Hepatocyte (in vitro differentiated cells): ENCODE results near the gene CD226. TPM values are rescaled to one million over a fixed set of nuclear protein-coding genes. Genes with fewer than 3 reads are reported as not detected.
"Not testable (repeated sequence)": the region's sequence is repeated elsewhere in the genome, so short reads cannot be mapped to it uniquely, and the experiment has no call there.

Experiments
- DNase-seq: peaks from one replicate; pipeline ENCODE4 v3.0.0-alpha.2; 2016; ENCODE audit warnings: low spot score
- H2AFZ ChIP-seq: fragments of 200-600 bp; sonication (generic); 2 replicates; pipeline ENCODE4 v1.6.0; 2016; ENCODE audit warnings: antibody characterized with exemption, mild to moderate bottlenecking
- H3K27ac ChIP-seq: fragments of 200-600 bp; sonication (generic); 2 replicates; pipeline ENCODE4 v1.5.1; 2016; ENCODE audit warnings: mild to moderate bottlenecking
- H3K27me3 ChIP-seq: fragments of 200-600 bp; sonication (generic); 2 replicates; pipeline ENCODE4 v1.6.1; 2016
- H3K36me3 ChIP-seq: fragments of 200-600 bp; sonication (generic); replicated peaks from 2 replicates; pipeline ENCODE4 v1.5.1; 2016; ENCODE audit warnings: low read depth; ENCODE audit not compliant: insufficient read depth
- H3K4me1 ChIP-seq: fragments of 200-600 bp; sonication (generic); 2 replicates; pipeline ENCODE4 v1.5.1; 2016; ENCODE audit warnings: mild to moderate bottlenecking, moderate library complexity; ENCODE audit not compliant: insufficient read depth
- H3K4me2 ChIP-seq: fragments of 200-600 bp; sonication (generic); 2 replicates; pipeline ENCODE4 v1.6.0; 2016
- H3K4me3 ChIP-seq: fragments of 200-600 bp; sonication (generic); 2 replicates; pipeline ENCODE4 v1.5.1; 2016; ENCODE audit warnings: mild to moderate bottlenecking
- H3K79me2 ChIP-seq: fragments of 200-600 bp; sonication (generic); 2 replicates; pipeline ENCODE4 v1.6.0; 2017; ENCODE audit warnings: mild to moderate bottlenecking
- H3K9me2 ChIP-seq: fragments of 200-600 bp; sonication (generic); replicated peaks from 2 replicates; pipeline ENCODE4 v1.6.0; 2017; ENCODE audit warnings: mild to moderate bottlenecking; ENCODE audit not compliant: insufficient read depth
- H3K9me3 ChIP-seq: fragments of 200-600 bp; sonication (generic); 2 replicates; pipeline ENCODE4 v1.5.1; 2016; ENCODE audit warnings: low read depth, mild to moderate bottlenecking
- H4K20me1 ChIP-seq: fragments of 200-600 bp; sonication (generic); 2 replicates; pipeline ENCODE4 v1.6.0; 2016; ENCODE audit warnings: mild to moderate bottlenecking; ENCODE audit not compliant: insufficient read depth, poor library complexity, severe bottlenecking
- EZH2 ChIP-seq: fragments of 200-600 bp; sonication (generic); IDR thresholded peaks from 2 replicates; pipeline ENCODE4 v1.6.1; 2016; ENCODE audit warnings: antibody characterized with exemption, mild to moderate bottlenecking, borderline replicate concordance
- EZH2phosphoT487 ChIP-seq: fragments of 200-600 bp; sonication (generic); IDR thresholded peaks from one replicate; pipeline ENCODE4 v1.6.1; 2018; ENCODE audit warnings: antibody characterized with exemption, mild to moderate bottlenecking, low read depth, moderate library complexity; ENCODE audit not compliant: unreplicated experiment, severe bottlenecking
- WGBS: methylation state at CpG from one replicate; pipeline ENCODE4 v1.1.6; 2016; ENCODE audit warnings: low lambda C conversion rate; ENCODE audit errors: missing lambda C conversion rate; 5-methylcytosine and 5-hydroxymethylcytosine counted together
- polyA plus RNA-seq: library from polyadenylated mRNA; unstranded; fragments of >200 nt; fragmentation: Nextera tagmentation; extraction: Ambion mirVana; gene quantifications from 2 replicates; pipeline ENCODE4 v1.2.1, GENCODE V29; 2016
- total RNA-seq: library from RNA; depleted of rRNA; stranded (reverse); fragments of >200 nt; gene quantifications from 2 replicates; pipeline ENCODE4 v1.2.3, GENCODE V29; 2014
- TF ChIP-seq, protein P1 (sequence below): fragments of 200-600 bp; sonication (generic); IDR thresholded peaks from 2 replicates; pipeline ENCODE4 v1.5.1; 2016; ENCODE audit warnings: antibody characterized with exemption, mild to moderate bottlenecking; ENCODE audit not compliant: poor library complexity

Gene CD226
- total and polyA plus RNA-seq, 2 experiments from 2014 or later = 0.07 TPM; not detected in 1

DNA sequence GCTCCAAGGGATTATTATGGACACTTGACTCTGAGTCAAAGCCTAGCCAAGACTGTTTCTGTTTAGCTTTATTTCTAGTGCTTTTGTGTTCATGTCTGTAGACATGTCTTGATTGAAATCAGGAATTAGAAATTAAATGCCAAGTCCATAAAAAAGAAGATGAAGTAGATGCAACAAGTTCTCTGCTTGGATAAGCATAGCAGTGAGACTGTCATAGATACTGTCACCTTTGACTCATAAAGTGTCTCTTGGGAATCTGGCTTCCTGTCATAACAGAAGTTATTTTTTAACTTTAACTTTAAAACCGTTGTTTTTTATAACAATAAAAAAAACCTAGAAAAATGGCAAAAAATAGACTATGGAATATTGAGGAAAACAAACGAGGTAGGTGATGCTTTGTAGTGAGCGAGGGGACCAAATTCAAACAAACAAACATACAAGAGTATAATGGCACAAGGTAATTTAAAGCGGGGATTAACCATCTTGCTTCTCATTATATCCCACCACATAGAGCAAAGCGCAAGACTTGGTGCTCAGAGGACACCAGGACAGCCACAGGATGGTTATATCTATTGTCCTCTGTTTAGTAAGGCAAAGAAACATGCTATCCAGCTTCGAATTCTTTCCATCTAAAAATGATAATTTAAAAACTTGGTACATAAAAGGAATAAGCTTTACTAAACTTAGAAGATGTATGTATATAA, 64.6 kb downstream of the CD226 start:
- WGBS = 91% methylated on average over 6 of the region's 6 CpGs
- no peak for TF ChIP-seq EZH2phosphoT487
- TF ChIP-seq, protein P1, sequence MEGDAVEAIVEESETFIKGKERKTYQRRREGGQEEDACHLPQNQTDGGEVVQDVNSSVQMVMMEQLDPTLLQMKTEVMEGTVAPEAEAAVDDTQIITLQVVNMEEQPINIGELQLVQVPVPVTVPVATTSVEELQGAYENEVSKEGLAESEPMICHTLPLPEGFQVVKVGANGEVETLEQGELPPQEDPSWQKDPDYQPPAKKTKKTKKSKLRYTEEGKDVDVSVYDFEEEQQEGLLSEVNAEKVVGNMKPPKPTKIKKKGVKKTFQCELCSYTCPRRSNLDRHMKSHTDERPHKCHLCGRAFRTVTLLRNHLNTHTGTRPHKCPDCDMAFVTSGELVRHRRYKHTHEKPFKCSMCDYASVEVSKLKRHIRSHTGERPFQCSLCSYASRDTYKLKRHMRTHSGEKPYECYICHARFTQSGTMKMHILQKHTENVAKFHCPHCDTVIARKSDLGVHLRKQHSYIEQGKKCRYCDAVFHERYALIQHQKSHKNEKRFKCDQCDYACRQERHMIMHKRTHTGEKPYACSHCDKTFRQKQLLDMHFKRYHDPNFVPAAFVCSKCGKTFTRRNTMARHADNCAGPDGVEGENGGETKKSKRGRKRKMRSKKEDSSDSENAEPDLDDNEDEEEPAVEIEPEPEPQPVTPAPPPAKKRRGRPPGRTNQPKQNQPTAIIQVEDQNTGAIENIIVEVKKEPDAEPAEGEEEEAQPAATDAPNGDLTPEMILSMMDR = no peak
- no peak for TF ChIP-seq EZH2
- Histone ChIP-seq H3K4me3 (no peak overlapping the region), H3K36me3 (no peaks in the 10 kb centered on the region), H3K9me2 (no peaks in the 10 kb centered on the region), H3K79me2 (no peaks in the 10 kb centered on the region), H3K4me1 (no peaks in the 10 kb centered on the region), H4K20me1 (no peaks in the 10 kb centered on the region), H3K4me2 (no peak overlapping the region), H2AFZ (no peak overlapping the region), H3K9me3 (no peaks in the 10 kb centered on the region), H3K27ac (no peak overlapping the region), H3K27me3 (no peaks in the 10 kb centered on the region)
- DNase-seq = no peak

DNA sequence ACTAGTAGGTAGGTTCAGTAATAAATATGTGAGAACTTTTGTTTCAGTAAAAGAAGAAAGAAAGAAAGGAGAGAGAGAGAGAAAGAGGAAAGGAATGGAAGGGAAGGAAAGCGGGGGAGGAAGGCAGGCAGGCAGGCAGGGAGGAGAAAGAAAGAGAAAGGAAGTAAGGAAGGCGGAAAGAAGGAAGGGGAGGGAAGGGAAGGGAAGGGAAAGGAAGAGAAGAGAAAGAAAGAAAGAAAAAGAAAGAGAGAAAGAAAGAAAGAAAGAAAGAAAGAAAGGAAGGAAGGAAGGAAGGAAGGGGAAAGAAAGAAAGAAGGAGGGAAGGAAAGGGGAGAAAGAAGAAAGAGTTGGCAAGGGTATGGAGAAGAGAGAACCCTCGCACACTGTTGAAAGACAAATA, 67.6 kb downstream of the CD226 start:
- no peaks in the 10 kb centered on the region for H3K9me2 ChIP-seq
- H2AFZ ChIP-seq = no peak overlapping the region
- no peaks in the 10 kb centered on the region for H3K9me3 ChIP-seq
- no peak for DNase-seq
- H4K20me1 ChIP-seq = no peaks in the 10 kb centered on the region
- no peaks in the 10 kb centered on the region for H3K79me2 ChIP-seq
- H3K27me3 ChIP-seq = no peaks in the 10 kb centered on the region
- TF ChIP-seq EZH2 (no peak), EZH2phosphoT487 (no peak)
- TF ChIP-seq, protein P1 = no peak
- no peak overlapping the region for H3K4me3 ChIP-seq
- no peaks in the 10 kb centered on the region for H3K4me1 ChIP-seq
- H3K36me3 ChIP-seq = no peaks in the 10 kb centered on the region
- H3K4me2 ChIP-seq = no peak overlapping the region
- WGBS = 86% methylated on average over 2 of the region's 3 CpGs
- no peak overlapping the region for H3K27ac ChIP-seq

DNA sequence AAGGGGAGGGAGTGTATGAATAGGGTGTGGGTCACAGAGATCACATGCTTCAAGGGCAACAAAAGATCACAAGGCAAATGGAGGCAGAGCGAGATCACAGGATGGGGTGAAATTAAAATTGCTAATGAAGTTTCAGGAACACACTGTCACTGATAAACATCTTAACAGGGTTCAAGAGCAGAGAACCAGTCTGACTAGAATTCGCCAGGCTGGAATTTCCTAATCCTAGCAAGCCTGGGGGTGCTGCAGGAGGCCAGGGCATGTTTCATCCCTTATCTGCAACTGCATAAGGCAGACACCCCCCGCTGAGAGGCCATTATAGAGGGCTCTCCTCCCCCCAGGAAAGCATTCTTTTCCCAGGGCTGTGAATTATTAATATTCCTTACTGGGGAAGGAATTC, 68.6 kb downstream of the CD226 start:
- not testable (repeated sequence) for H3K27ac ChIP-seq, H3K79me2 ChIP-seq, DNase-seq, H3K27me3 ChIP-seq, H3K4me3 ChIP-seq, H2AFZ ChIP-seq, H3K4me2 ChIP-seq, H3K36me3 ChIP-seq, H3K9me2 ChIP-seq, H3K4me1 ChIP-seq, H3K9me3 ChIP-seq, H4K20me1 ChIP-seq
- 59% methylated on average over 3 of the region's 3 CpGs for WGBS

DNA sequence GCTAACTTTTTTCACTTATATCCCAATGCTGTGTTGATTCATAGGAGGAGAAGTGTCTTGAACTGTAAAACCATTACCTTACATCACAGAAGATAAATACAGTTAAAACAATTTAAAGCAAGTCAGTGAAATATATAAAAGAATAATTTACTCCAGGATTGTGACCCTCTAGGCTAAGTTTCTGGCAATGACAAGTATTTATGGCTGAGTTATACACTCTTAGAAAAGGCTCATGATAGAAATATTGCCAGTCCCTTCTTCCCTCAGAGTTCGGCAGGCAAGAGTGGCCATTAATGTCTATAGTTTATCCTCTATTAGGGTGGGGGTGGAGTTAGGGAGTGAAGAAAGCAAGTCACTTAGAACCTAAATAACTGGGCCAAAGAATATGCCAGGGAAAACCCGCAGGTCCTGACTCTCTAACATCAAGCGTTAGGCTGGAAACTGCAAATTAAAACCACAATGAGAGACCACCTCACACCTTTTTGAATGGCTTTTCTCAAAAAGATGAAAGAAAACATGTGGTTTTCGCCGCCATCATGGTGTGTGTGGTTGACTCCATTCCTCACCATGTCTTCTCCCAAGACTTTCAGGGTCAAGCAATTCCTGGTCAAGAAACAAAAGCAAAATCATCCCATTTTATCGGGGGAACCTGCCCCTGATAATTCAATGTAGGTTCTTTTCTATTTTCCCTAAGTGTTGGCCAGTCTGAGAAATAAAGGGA, 69.3 kb downstream of the CD226 start:
- Histone ChIP-seq H3K9me2 (no peaks in the 10 kb centered on the region), H3K4me1 (no peaks in the 10 kb centered on the region), H3K27me3 (no peaks in the 10 kb centered on the region), H3K27ac (no peak overlapping the region), H4K20me1 (no peaks in the 10 kb centered on the region), H2AFZ (no peak overlapping the region), H3K4me2 (no peak overlapping the region), H3K79me2 (no peaks in the 10 kb centered on the region), H3K9me3 (no peaks in the 10 kb centered on the region), H3K36me3 (no peaks in the 10 kb centered on the region), H3K4me3 (no peak overlapping the region)
- 77% methylated on average over 6 of the region's 6 CpGs for WGBS
- TF ChIP-seq EZH2phosphoT487 (no peak), EZH2 (no peak)
- TF ChIP-seq, protein P1 = no peak
- no peak for DNase-seq
